Activated effector memory CD4-positive, alpha-beta T cell treated with Interleukin-2 at 50 U/mL for 16 hours (primary cell): ENCODE results near the gene ACTN1.
"Not testable (repeated sequence)": the region's sequence is repeated elsewhere in the genome, so short reads cannot be mapped to it uniquely, and the experiment has no call there.

ENCODE experiments used
- DNase-seq: peaks from one replicate; pipeline ENCODE4 v3.0.0-alpha.2; 2020

The ACTN1 gene

DNA sequence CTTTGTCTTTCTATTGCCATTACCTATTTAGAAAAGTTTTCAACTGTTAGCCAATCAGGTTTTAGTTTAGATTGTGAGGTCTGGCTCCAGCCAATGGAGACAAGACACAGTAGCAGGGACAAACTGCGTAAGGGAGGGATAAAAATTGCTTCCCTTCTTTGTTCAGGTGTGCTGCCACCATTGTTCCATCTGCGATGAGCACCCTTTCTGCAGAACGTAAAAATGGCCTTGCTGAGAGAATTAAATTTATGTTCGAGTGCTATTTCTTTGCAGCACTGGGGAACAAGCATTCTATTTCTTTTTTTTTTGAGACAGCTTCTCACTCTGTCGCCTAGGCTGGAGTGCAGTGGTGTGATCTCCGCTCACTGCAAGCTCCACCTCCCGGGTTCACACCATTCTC is 126.6 kb downstream of the ACTN1 start:
- not testable (repeated sequence) for DNase-seq

DNA sequence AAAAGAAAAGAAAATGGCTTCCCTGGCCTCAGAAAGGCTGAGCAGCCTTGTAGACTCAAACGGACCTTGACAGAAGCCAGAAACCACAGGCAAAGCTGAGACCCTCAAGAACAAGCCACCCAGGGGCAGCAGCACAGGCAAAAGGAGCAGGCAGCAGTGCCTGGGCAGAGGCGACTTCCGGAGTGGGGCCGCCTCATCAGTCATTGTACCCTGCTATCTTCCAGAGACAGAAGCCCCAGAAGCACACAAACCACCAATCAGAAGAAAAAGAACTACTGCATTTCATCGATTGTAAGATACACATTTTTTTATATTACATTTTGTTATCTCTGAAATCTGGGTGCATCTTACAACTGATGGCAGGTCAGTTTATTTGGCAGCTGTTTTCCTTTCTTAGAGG is 128.0 kb downstream of the ACTN1 start:
- DNase-seq = no peak

DNA sequence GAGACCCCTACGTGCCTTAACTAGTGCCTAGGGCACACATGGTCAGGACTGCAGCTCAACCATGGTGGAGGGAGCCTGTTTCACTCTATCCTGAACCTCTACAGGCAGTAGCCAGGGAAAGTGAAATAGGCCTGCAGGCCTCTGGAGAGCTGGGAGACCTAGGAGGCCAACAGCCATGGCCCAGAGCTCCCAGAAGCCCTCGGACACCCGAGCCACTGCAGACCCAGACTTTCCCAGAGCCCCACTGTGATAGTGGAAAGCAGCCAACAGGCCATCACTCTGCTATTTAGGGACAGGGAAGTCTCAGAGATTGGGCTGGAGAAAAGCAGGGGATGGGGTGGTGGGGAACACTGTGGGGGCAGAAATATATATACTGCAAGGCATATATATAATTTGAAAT is 129.7 kb downstream of the ACTN1 start:
- DNase-seq = no peak

GRCh38 chr14:68848253-68848652 is 130.8 kb downstream of the ACTN1 start:
- no peak for DNase-seq

GRCh38 chr14:68847640-68848039 is 131.5 kb downstream of the ACTN1 start:
- DNase-seq = not testable (repeated sequence)

DNA sequence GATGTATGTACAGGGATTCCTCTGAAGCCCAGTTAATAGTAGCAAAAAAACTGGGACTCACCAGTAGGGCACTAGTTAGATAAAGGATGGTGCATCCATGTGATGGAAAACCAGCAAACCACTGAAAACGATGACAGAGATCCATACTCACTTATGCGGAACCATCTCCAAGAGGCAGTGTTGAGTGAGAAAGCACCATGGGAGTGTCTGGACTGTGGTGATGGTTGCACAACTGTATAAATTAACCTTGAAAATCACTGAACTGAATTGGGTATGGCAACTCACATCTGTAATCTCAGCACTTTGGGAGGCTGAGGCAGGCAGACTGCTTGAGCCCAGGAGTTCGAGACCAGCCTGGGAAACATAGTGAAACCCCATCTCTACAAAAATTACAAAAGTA is 132.6 kb downstream of the ACTN1 start:
- no peak for DNase-seq

- DNase-seq = no peak
These were observed 134.9 kb downstream of the ACTN1 start for GRCh38 chr14:68844210-68844545.

DNA sequence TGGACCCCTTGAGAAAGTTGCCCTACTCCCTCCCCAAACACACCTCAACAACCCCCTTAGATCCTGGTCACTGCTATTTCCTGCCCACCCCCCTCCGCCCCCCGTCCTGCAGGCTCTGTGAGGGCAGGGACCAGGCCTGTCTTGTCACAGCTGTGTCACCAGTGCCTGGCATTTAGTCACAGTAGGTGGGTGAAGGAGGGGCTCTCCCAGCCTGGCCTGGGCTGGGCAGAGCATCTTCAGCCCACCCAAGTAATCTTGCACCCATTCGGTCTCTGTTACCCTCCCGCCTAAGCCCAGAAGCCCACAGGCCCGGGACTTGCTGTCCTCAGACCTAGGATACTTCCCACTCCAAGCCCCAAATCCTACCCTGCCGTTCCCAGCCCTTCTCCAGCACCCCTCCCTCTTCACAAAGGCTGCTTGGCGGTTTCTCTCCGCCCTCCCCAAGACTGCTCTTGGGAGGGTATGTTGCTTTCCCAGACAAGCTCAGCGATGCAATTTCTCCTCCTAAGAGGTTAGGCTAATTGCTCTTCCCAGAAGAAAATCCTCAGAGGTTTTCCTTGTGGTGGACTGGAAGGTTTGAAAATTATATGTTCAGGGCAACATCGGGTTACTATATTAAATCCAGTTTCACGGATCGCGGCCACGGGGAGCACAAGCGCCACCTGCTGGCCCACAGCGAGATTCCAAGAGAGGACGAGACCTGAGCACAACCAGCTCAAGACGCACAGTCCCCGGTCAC is 135.5 kb downstream of the ACTN1 start:
- DNase-seq = peak; percentile 57

GRCh38 chr14:68842298-68842697 is 136.8 kb downstream of the ACTN1 start:
- DNase-seq = no peak

- no peak for DNase-seq
These were observed 137.9 kb downstream of the ACTN1 start for GRCh38 chr14:68841016-68841809.

GRCh38 chr14:68840454-68840853 is 138.6 kb downstream of the ACTN1 start:
- DNase-seq = no peak

GRCh38 chr14:68836082-68836481 is 143.0 kb downstream of the ACTN1 start:
- no peak for DNase-seq

DNA sequence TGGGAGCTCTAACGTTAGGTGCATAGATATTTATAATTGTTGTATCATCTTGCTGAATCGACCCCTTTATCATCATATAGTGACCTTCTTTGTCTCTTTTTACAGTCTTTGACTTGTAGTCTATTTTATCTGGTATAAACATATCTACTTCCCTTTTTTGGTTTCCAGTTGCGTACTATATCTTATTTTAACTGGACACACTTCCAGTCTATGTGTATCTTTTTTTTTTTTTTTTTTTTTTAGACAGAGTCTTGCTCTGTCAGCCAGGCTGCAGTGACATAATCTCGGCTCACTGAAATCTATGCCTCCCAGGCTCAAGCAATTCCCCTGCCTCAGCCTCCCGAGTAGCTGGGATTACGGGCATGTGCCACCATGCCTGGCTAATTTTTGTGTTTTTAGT is 144.3 kb downstream of the ACTN1 start:
- no peak for DNase-seq

- DNase-seq = no peak
These were observed 150.4 kb downstream of the ACTN1 start for GRCh38 chr14:68828698-68829097.

- no peak for DNase-seq
These were observed 153.4 kb downstream of the ACTN1 start for GRCh38 chr14:68825729-68826128.

DNA sequence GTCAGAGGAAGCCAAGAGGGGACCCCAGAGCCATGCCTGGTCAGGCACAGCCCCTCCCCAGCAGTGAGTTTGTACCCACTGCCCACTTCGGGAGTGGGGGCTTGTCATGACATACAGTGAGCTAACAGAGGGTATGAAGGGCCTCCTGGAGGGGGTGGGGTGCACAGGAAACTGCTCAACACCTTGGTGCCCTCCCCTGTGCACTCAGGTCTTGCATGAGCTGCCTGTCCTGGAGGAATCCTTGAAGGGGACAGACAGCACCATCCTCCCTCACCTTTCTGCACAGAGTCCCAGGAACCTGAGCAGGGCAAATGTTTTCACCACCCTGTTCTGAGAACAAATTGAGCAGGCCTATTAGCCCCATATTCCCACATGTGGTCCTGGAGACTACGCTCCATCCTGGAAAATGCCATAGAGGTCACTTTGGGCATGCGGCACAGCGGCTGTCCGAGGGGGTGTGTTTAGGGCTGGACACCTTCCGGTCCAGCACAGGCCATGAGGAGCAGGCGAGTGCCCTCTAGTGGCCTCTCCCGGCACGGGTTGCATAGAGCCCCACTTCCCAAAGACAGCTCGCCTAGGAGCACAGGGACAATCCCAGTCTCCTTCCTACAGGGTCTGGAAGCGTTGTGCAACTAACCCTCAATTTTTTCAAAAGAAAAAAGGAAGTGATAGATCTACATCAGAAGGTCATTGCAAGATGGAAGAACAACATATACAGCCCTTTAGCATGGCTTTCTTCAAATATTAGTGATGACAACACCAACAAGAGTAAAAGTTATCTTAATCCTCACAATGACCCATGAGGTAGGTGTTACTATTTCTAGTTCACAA is 154.4 kb downstream of the ACTN1 start:
- DNase-seq = no peak

GRCh38 chr14:68824207-68824516 is 154.9 kb downstream of the ACTN1 start:
- DNase-seq = no peak
